PC-9 (cell line): ENCODE data around the gene PCSK5. TPM values are rescaled to one million over a fixed set of nuclear protein-coding genes. Genes with fewer than 3 reads are reported as not detected.

Experiments
- BruUV-seq: library from RNA; stranded (reverse); fragments of 400-500 nt; replicated peaks from 2 replicates; lab custom pipeline; 2021; lab: Mats Ljungman, UMichigan
- CTCF ChIA-PET: fragments of 300-600 bp; sonication (Branson Sonifier 250); formaldehyde crosslinking; loops from one replicate; lab custom pipeline; 2022; ENCODE audit warnings: antibody characterized with exemption; lab: Charles Lee
- POLR2A ChIA-PET: fragments of 300-600 bp; sonication (Branson Sonifier 250); formaldehyde crosslinking; loops from one replicate; lab custom pipeline; 2022; ENCODE audit warnings: antibody characterized with exemption; ENCODE audit not compliant: unreplicated experiment; lab: Charles Lee
- DNase-seq, 2 experiments: peaks; one replicate each; pipeline versions ENCODE4 v3.0.0 to v3.0.0-alpha.2; 2015 to 2022; ENCODE audit warnings: mixed read lengths in 1 of 2
- H2AFZ ChIP-seq: fragments of 200-600 bp; sonication (generic); 2 replicates; pipeline ENCODE4 v1.8.1; 2017; ENCODE audit warnings: antibody characterized with exemption
- H3F3A ChIP-seq: fragments of 200-600 bp; sonication (generic); 2 replicates; pipeline ENCODE4 v1.8.1; 2017; ENCODE audit warnings: antibody characterized with exemption, mild to moderate bottlenecking, low read depth; ENCODE audit not compliant: insufficient read depth
- H3K27ac ChIP-seq: fragments of 200-600 bp; sonication (generic); 2 replicates; pipeline ENCODE4 v1.6.1; 2016; ENCODE audit warnings: mixed run types
- H3K27me3 ChIP-seq: fragments of 200-600 bp; sonication (generic); 2 replicates; pipeline ENCODE4 v1.6.1; 2016; ENCODE audit warnings: low read depth, mixed run types; ENCODE audit not compliant: insufficient read depth
- H3K36me3 ChIP-seq: fragments of 200-600 bp; sonication (generic); 2 replicates; pipeline ENCODE4 v1.6.1; 2016; ENCODE audit warnings: low read depth, mixed run types
- H3K4me1 ChIP-seq: fragments of 200-600 bp; sonication (generic); replicated peaks from 2 replicates; pipeline ENCODE4 v1.6.1; 2016; ENCODE audit warnings: mixed run types; ENCODE audit not compliant: insufficient read depth
- H3K4me2 ChIP-seq: fragments of 200-600 bp; sonication (generic); 2 replicates; pipeline ENCODE4 v1.6.1; 2017; ENCODE audit warnings: mixed run types
- H3K4me3 ChIP-seq: fragments of 200-600 bp; sonication (generic); 2 replicates; pipeline ENCODE4 v1.6.1; 2016; ENCODE audit warnings: mixed run types
- H3K79me2 ChIP-seq: fragments of 200-600 bp; sonication (generic); 2 replicates; pipeline ENCODE4 v1.6.1; 2017; ENCODE audit warnings: low read depth, mixed run types
- H3K9me2 ChIP-seq: fragments of 200-600 bp; sonication (generic); 2 replicates; pipeline ENCODE4 v1.8.1; 2017; ENCODE audit warnings: mild to moderate bottlenecking; ENCODE audit not compliant: insufficient read depth
- H3K9me3 ChIP-seq: fragments of 200-600 bp; sonication (generic); 2 replicates; pipeline ENCODE4 v1.8.1; 2016; ENCODE audit warnings: low read depth; ENCODE audit not compliant: insufficient read depth
- H4K20me1 ChIP-seq: fragments of 200-600 bp; sonication (generic); 2 replicates; pipeline ENCODE4 v1.8.1; 2017; ENCODE audit not compliant: insufficient read depth
- EZH2 ChIP-seq: fragments of 200-600 bp; sonication (generic); IDR thresholded peaks from 2 replicates; pipeline ENCODE4 v1.8.0; 2017; ENCODE audit warnings: antibody characterized with exemption, low read depth
- intact Hi-C: fragments of 100-400 bp; cut with micrococcal nuclease; formaldehyde crosslinking; loops from one replicate; pipeline ENCODE4 v1.10.0; 2022; ENCODE audit not compliant: unreplicated experiment
- total RNA-seq: library from RNA; stranded (reverse); gene quantifications from 2 replicates; pipeline ENCODE4 v1.2.3, GENCODE V29; 2021
- TF ChIP-seq, protein P1 (sequence below): fragments of 200-600 bp; sonication (generic); conservative IDR thresholded peaks from 2 replicates; pipeline ENCODE4 v1.6.1; 2017; ENCODE audit warnings: mixed run types, antibody characterized with exemption, mild to moderate bottlenecking, moderate library complexity

PCSK5 gene
- total RNA-seq, 1 experiment from 2014 or later, result 8.2 TPM

GRCh38 chr9:75974016-75974766 lies 83.7 kb downstream of the PCSK5 start:
- H3F3A ChIP-seq, result peaks cover 6% of the 10 kb centered on the region; the same call in 1 of the 2 replicates
- BruUV-seq, result no TSS peak
- H3K4me3 ChIP-seq, result no peak overlapping the region
- ChIA-PET POLR2A (no interaction called here), CTCF (no interaction called here)
- no peaks in the 10 kb centered on the region for H3K27me3 ChIP-seq
- H3K79me2 ChIP-seq, result peaks cover 15% of the 10 kb centered on the region; the same call in 1 of the 2 replicates
- H3K36me3 ChIP-seq, result no peaks in the 10 kb centered on the region
- no peak overlapping the region for H2AFZ ChIP-seq
- H3K4me1 ChIP-seq, result peaks cover 11% of the 10 kb centered on the region
- no peaks in the 10 kb centered on the region for H4K20me1 ChIP-seq
- no peaks in the 10 kb centered on the region; the same call in 1 of the 2 replicates for H3K9me3 ChIP-seq
- no peak overlapping the region for H3K4me2 ChIP-seq
- H3K27ac ChIP-seq, result no peak overlapping the region
- intact Hi-C loops, result no loop called here
- TF ChIP-seq, protein P1, sequence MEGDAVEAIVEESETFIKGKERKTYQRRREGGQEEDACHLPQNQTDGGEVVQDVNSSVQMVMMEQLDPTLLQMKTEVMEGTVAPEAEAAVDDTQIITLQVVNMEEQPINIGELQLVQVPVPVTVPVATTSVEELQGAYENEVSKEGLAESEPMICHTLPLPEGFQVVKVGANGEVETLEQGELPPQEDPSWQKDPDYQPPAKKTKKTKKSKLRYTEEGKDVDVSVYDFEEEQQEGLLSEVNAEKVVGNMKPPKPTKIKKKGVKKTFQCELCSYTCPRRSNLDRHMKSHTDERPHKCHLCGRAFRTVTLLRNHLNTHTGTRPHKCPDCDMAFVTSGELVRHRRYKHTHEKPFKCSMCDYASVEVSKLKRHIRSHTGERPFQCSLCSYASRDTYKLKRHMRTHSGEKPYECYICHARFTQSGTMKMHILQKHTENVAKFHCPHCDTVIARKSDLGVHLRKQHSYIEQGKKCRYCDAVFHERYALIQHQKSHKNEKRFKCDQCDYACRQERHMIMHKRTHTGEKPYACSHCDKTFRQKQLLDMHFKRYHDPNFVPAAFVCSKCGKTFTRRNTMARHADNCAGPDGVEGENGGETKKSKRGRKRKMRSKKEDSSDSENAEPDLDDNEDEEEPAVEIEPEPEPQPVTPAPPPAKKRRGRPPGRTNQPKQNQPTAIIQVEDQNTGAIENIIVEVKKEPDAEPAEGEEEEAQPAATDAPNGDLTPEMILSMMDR, result no peak
- TF ChIP-seq EZH2, result no peak
- DNase-seq, result no peak
- H3K9me2 ChIP-seq, result no peaks in the 10 kb centered on the region

DNA sequence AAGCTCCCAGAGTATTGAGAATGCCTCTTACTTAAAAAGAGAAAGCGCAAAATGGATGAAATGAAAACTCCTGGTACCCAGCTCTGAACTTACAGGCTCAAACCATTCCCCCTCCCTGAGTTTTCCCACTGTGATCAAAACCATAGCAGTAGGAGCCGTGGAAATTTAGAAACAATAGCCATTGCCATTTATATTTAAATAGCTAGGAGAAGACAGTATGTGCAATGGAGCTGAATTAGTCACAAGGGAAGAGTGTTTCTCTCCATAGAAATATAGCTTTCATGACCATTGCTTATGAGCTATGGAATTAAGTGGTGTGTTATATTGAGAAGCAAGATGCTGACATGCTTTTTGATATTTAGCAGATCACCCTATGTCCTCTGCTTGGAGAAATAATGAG lies 84.6 kb downstream of the PCSK5 start:
- Histone ChIP-seq H3K27ac (no peak overlapping the region), H3F3A (peaks cover 6% of the 10 kb centered on the region; the same call in 1 of the 2 replicates), H3K79me2 (peaks cover 15% of the 10 kb centered on the region; the same call in 1 of the 2 replicates), H3K4me2 (no peak overlapping the region), H3K36me3 (0 out of 2 replicates have a peak, but pooled peaks cover 3% of the 10 kb centered on the region), H2AFZ (no peak overlapping the region), H3K4me3 (no peak overlapping the region), H3K27me3 (no peaks in the 10 kb centered on the region), H3K9me2 (no peaks in the 10 kb centered on the region), H3K4me1 (peaks cover 11% of the 10 kb centered on the region), H4K20me1 (no peaks in the 10 kb centered on the region), H3K9me3 (no peaks in the 10 kb centered on the region; the same call in 1 of the 2 replicates)
- CTCF ChIA-PET, result no interaction called here
- intact Hi-C loops, result no loop called here
- no peak for DNase-seq
- no TSS peak for BruUV-seq
- TF ChIP-seq, protein P1, result no peak
- POLR2A ChIA-PET, result interaction anchor here (0.6 kb wide), 1 partner anchor 11 kb away, joined by 5 read pairs; no protein-coding TSS in a partner anchor

- DNase-seq, result no peak
- Histone ChIP-seq H4K20me1 (no peaks in the 10 kb centered on the region), H3F3A (peaks cover 6% of the 10 kb centered on the region; the same call in 1 of the 2 replicates), H2AFZ (no peak overlapping the region), H3K4me2 (no peak overlapping the region), H3K9me3 (no peaks in the 10 kb centered on the region; the same call in 1 of the 2 replicates), H3K4me3 (no peak overlapping the region), H3K79me2 (peaks cover 8% of the 10 kb centered on the region; the same call in 1 of the 2 replicates), H3K36me3 (0 out of 2 replicates have a peak, but pooled peaks cover 3% of the 10 kb centered on the region), H3K4me1 (peaks cover 11% of the 10 kb centered on the region), H3K27ac (no peak overlapping the region), H3K9me2 (no peaks in the 10 kb centered on the region), H3K27me3 (no peaks in the 10 kb centered on the region)
- TF ChIP-seq, protein P1, result no peak
- TF ChIP-seq EZH2, result no peak
- intact Hi-C loops, result no loop called here
- no TSS peak for BruUV-seq
- CTCF ChIA-PET, result no interaction called here
- POLR2A ChIA-PET, result no interaction called here
These were observed 86.1 kb downstream of the PCSK5 start for GRCh38 chr9:75976549-75976948.
